Posterior vena cava (tissue), 2 donors: Measurements from ENCODE around the gene SYT6. TPM values are rescaled to one million over a fixed set of nuclear protein-coding genes. Genes with fewer than 3 reads are reported as not detected.

Experiments
- DNase-seq: peaks from one replicate; pipeline ENCODE4 v3.0.0-alpha.2; 2020; ENCODE audit warnings: low spot score
- intact Hi-C, 2 donors: fragments of 100-400 bp; cut with DNase I; formaldehyde crosslinking; loops; one replicate each; pipeline versions ENCODE4 v1.14.1 to v1.14.2; 2022 to 2023
- total RNA-seq, 2 donors: library from RNA; stranded (reverse); fragmentation: NEBNext Ultra II Directional; extraction: Animal tissue kit (Norgen Biotek cat#: 25700); gene quantifications; one replicate each; pipeline ENCODE4 v1.2.1, GENCODE V29; 2021
- donor health status: DM: yes; HTN: yes; CAD: no.
- donor health status: DM: yes; HTN: yes; CAD: no.

Gene SYT6
- total RNA-seq, 2 donors from 2014 or later = 0.10 TPM; not detected in 1

DNA sequence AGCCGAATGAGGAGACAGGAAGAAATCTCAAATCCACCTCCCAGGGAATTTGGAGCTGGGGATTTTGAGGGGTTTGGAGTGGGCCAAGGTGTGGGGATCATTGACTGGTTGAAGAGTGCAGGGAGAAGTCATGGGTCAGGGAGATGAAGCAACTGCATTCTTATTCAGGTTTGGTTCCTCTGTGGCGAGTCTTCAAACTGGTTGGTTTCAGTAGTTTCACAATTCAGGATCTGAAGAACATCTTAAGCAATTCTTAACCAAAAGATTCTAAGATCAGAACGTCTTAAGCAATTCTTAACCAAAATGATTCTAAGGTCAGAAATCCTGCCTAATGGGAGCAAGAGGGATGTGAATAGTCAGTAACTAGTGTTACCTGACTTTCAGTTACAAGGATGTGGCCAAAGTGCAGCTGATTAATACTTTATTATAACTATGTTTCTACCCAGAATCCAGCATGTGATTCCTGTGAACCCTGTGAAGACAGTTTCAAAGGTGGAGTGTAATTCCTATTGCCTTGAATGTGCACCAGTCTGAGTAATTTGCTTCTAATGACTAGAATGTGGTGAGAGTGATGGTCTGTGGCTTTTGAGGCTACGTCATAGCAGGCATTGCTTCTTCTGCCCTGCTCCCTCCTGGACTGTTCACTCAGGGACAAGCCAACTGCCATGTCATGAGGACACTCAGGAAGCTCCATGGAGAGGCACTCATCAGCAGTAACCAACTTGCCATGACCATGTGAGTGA lies 113.2 kb downstream of the SYT6 start:
- intact Hi-C loops = no loop called here
- DNase-seq = no peak

Other genes with a start within 250 kb of the SYT6 start
- gene AP4B1, start 249.1 kb downstream of the SYT6 start, total RNA-seq = 10 to 100 TPM in 1 of 2 donors, 1 to 10 TPM in 1; 8.3 to 20.0 TPM
- 1 to 10 TPM; 5.3 to 5.5 TPM for gene DCLRE1B, start 248.5 kb downstream of the SYT6 start, total RNA-seq
- 10 to 100 TPM; 68.9 to 78.9 TPM for gene HIPK1, start 224.5 kb downstream of the SYT6 start, total RNA-seq
- 100 to 1,000 TPM in 1 of 2 donors, 10 to 100 TPM in 1; 43.6 to 109 TPM for gene OLFML3, start 174.4 kb downstream of the SYT6 start, total RNA-seq